ENCODE results near the gene ALOX12. TPM values are rescaled to one million over a fixed set of nuclear protein-coding genes. Genes with fewer than 3 reads are reported as not detected.

ALOX12 gene
- polyA plus RNA-seq, 3 donors = 0.29 to 1.2 TPM; not detected in 1

- H3K4me3 Mint-ChIP-seq = peak overlapping the region in 1 of 2 donors; percentile 37
- Histone ChIP-seq H3K36me3 (replicated peaks in 1 of 2; ENCODE audit: control insufficient read depth in 1 of 2, insufficient read depth in 2 of 2, low read length in 2 of 2) (no peaks in the 10 kb centered on the region), H3K9ac (ENCODE audit: insufficient read depth, low read length, poor library complexity, severe bottlenecking) (no peak overlapping the region), H3K4me1 (ENCODE audit: control insufficient read depth in 1 of 2, insufficient read depth in 2 of 2, low read length in 2 of 2) (peaks cover 28 to 37% of the 10 kb centered on the region in 2 donors), H4K20me1 (ENCODE audit: insufficient read depth, low read length) (no peaks in the 10 kb centered on the region), H3K4me3 (replicated peaks in 1 of 3; ENCODE audit: low read depth in 2 of 3, low read length in 3 of 3) (no peak overlapping the region), H2AFZ (ENCODE audit: insufficient read depth, low read depth, low read length, poor library complexity, severe bottlenecking) (no peak overlapping the region), H3K27me3 (ENCODE audit: control insufficient read depth in 2 of 2, insufficient read depth in 2 of 2, low read length in 2 of 2) (peaks cover 0 to 16% of the 10 kb centered on the region in 2 donors), H3K4me2 (replicated peaks; ENCODE audit: extremely low read depth, low read length, poor library complexity, severe bottlenecking) (no peak overlapping the region), H3K27ac (ENCODE audit: low read depth in 1 of 2, low read length in 2 of 2) (no peak overlapping the region), H3K9me3 (replicated peaks in 1 of 2; ENCODE audit: control insufficient read depth in 1 of 2, insufficient read depth in 1 of 2, low read length in 2 of 2) (peaks cover 0 to 3% of the 10 kb centered on the region in 2 donors), H3K79me2 (ENCODE audit: insufficient read depth, low read length) (no peaks in the 10 kb centered on the region)
- peaks cover 40% of the 10 kb centered on the region for H3K4me1 Mint-ChIP-seq
- H3K27me3 Mint-ChIP-seq (ENCODE audit: low read depth in 3 of 3) = peaks cover 20 to 24% (median 24%) of the 10 kb centered on the region in 3 donors
- TF ChIP-seq CTCF (IDR thresholded peaks at IDR 0.05) = no peak
- H3K27ac Mint-ChIP-seq = no peak overlapping the region
- no peak for DNase-seq
- intact Hi-C loops (cut with micrococcal nuclease) = no loop called here
- 97% methylated on average over 25 of the region's 29 CpGs for WGBS (ENCODE audit: insufficient coverage)
- peaks cover 0 to 6% (median 0%) of the 10 kb centered on the region in 7 donors for H3K9me3 Mint-ChIP-seq
- peaks cover 2% of the 10 kb centered on the region in 2 donors for H3K36me3 Mint-ChIP-seq
Measured at GRCh38 chr17:7026471-7027115, 30.7 kb downstream of the ALOX12 start.

DNA sequence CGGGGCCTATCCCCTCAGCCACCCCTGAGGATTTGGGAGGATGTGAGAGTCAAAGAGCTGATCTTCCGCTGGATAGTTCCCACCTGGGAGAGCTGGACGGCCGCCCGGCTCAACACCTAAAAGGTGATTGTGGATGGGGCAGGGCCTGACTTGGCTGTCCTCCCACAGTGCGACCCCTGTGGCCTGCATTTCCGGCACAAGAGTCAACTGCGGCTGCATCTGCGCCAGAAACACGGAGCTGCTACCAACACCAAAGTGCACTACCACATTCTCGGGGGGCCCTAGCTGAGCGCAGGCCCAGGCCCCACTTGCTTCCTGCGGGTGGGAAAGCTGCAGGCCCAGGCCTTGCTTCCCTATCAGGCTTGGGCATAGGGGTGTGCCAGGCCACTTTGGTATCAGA lies 31.5 kb downstream of the ALOX12 start:
- Histone ChIP-seq H3K79me2 (ENCODE audit: insufficient read depth, low read length) (no peaks in the 10 kb centered on the region), H3K9me3 (replicated peaks in 1 of 2; ENCODE audit: control insufficient read depth in 1 of 2, insufficient read depth in 1 of 2, low read length in 2 of 2) (peaks cover 0 to 3% of the 10 kb centered on the region in 2 donors), H3K36me3 (replicated peaks in 1 of 2; ENCODE audit: control insufficient read depth in 1 of 2, insufficient read depth in 2 of 2, low read length in 2 of 2) (no peaks in the 10 kb centered on the region), H2AFZ (ENCODE audit: insufficient read depth, low read depth, low read length, poor library complexity, severe bottlenecking) (no peak overlapping the region), H3K4me2 (replicated peaks; ENCODE audit: extremely low read depth, low read length, poor library complexity, severe bottlenecking) (no peak overlapping the region), H3K4me1 (ENCODE audit: control insufficient read depth in 1 of 2, insufficient read depth in 2 of 2, low read length in 2 of 2) (peaks cover 20 to 29% of the 10 kb centered on the region in 2 donors), H4K20me1 (ENCODE audit: insufficient read depth, low read length) (no peaks in the 10 kb centered on the region), H3K27ac (ENCODE audit: low read depth in 1 of 2, low read length in 2 of 2) (no peak overlapping the region), H3K27me3 (ENCODE audit: control insufficient read depth in 2 of 2, insufficient read depth in 2 of 2, low read length in 2 of 2) (peaks cover 0 to 11% of the 10 kb centered on the region in 2 donors), H3K9ac (ENCODE audit: insufficient read depth, low read length, poor library complexity, severe bottlenecking) (no peak overlapping the region), H3K4me3 (replicated peaks in 1 of 3; ENCODE audit: low read depth in 2 of 3, low read length in 3 of 3) (no peak overlapping the region)
- Mint-ChIP-seq H3K36me3 (peaks cover 2% of the 10 kb centered on the region in 2 donors), H3K4me3 (no peak overlapping the region), H3K4me1 (peaks cover 32% of the 10 kb centered on the region), H3K27ac (no peak overlapping the region), H3K9me3 (peaks cover 0 to 6% (median 0%) of the 10 kb centered on the region in 7 donors), H3K27me3 (ENCODE audit: low read depth in 3 of 3) (peaks cover 13 to 19% (median 19%) of the 10 kb centered on the region in 3 donors)
- no peak for DNase-seq
- TF ChIP-seq CTCF (IDR thresholded peaks at IDR 0.05) = no peak
- 96% methylated on average over 10 of the region's 13 CpGs for WGBS (ENCODE audit: insufficient coverage)
- intact Hi-C loops (cut with micrococcal nuclease) = no loop called here
